GM06990 (cell line): ENCODE measurements around the gene LDLRAD2.

ENCODE experiments used
- DNase-seq: peaks from one replicate; pipeline ENCODE4 v3.0.0-alpha.2; 2011; ENCODE audit not compliant: insufficient read length; ENCODE audit errors: extremely low read depth
- H3K27me3 ChIP-seq: replicated peaks from 2 replicates; pipeline ENCODE4 v1.6.0; 2011; ENCODE audit warnings: low read length; ENCODE audit not compliant: control insufficient read depth, insufficient read depth
- H3K36me3 ChIP-seq: 2 replicates; pipeline ENCODE4 v1.5.1; 2011; ENCODE audit warnings: low read length; ENCODE audit not compliant: control insufficient read depth, insufficient read depth
- H3K4me3 ChIP-seq: replicated peaks from 2 replicates; pipeline ENCODE4 v1.5.1; 2011; ENCODE audit warnings: low read depth, mild to moderate bottlenecking, control low read depth, low read length
- TF ChIP-seq, protein P1 (sequence below): IDR thresholded peaks from 2 replicates; pipeline ENCODE4 v1.5.1; 2011; ENCODE audit warnings: low read length, control low read depth, mild to moderate bottlenecking, inconsistent platforms; ENCODE audit not compliant: insufficient read depth, poor library complexity, severe bottlenecking

Gene LDLRAD2

DNA sequence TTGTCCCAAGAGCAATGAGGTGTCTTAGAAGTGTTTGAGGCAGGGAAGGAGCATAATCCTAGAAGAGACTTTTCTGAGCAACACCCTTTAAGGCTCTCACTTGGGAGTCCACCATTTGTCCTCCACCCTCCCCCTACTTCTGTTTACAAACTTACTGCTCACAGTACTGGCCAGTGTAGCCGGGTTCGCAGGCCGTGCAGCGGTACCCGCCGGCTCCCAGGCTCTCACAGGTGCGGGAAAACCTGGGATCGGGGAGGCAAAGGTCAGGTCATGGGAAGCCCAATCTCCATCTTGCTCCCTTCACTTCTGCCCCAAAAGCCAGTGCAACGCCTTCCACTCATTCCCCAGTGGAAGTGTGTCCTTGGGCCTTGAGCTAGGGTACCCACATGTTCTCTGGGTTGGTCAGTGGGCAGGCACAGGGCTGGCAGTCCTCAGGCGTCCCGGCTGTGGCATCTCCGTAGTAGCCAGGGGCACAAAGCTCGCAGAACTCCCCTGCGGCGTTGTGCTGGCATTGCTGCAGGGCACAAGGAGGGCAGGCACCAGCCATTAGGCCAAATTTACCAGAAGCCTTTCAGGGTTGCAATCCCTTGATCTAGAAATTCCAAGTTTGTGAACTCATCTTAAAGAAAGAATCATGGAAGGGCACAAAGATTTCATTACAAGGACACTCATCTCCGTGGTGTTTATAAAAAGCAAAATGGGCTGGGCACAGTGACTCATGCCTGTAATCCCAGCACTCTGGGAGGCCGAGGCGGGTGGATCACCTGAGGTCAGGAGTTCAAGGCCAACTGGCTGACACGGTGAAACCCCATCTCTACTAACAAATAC, 49.8 kb downstream of the LDLRAD2 start:
- no peak for DNase-seq
- no peaks in the 10 kb centered on the region for H3K27me3 ChIP-seq
- H3K36me3 ChIP-seq = no peaks in the 10 kb centered on the region

DNA sequence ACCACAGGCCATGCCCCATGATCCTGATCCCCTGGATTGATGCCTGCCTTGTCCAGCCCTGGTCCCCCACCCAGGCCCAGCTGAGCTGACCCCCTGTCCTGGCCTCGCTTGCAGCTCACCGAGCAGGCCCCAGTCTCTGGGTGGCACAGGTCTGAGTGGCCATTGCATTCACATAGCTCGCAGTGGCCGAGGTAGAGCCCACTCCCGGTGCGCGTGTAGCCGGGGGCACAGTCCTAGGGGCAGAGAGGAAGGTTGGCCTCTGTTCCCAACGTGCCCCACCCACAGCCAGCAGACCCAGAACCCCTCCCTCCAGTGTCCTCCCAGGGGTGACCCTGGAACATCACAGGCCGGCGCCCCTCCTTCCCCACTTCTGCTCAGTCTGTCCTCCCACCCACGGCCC, 51.9 kb downstream of the LDLRAD2 start:
- H3K27me3 ChIP-seq = no peaks in the 10 kb centered on the region
- DNase-seq = no peak
- no peaks in the 10 kb centered on the region for H3K36me3 ChIP-seq
- no peak overlapping the region for H3K4me3 ChIP-seq
- TF ChIP-seq, protein P1, sequence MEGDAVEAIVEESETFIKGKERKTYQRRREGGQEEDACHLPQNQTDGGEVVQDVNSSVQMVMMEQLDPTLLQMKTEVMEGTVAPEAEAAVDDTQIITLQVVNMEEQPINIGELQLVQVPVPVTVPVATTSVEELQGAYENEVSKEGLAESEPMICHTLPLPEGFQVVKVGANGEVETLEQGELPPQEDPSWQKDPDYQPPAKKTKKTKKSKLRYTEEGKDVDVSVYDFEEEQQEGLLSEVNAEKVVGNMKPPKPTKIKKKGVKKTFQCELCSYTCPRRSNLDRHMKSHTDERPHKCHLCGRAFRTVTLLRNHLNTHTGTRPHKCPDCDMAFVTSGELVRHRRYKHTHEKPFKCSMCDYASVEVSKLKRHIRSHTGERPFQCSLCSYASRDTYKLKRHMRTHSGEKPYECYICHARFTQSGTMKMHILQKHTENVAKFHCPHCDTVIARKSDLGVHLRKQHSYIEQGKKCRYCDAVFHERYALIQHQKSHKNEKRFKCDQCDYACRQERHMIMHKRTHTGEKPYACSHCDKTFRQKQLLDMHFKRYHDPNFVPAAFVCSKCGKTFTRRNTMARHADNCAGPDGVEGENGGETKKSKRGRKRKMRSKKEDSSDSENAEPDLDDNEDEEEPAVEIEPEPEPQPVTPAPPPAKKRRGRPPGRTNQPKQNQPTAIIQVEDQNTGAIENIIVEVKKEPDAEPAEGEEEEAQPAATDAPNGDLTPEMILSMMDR = no peak

More for the DNA sequence above, 49.8 kb downstream of the LDLRAD2 start:
- no peak overlapping the region for H3K4me3 ChIP-seq
- TF ChIP-seq, protein P1 = no peak

DNA sequence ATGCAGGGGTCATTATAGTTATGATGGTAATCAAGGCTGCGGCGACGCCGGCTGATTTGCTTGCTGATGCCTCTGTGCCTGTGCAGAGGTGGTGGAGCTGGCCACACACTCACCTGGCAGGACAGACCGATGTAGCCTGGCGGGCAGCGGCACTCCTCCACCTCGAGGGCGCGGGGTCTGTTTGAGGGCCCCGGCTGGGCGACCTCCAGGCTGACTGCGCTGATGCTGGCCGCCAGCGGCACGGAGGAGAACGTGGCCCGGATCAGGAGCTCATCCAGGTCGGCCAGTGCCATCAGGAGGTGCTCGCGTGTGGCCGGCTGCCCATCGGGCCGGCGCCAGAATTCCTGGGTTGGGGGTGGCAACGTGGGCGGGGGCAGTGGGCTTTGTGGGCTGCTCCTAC, 52.7 kb downstream of the LDLRAD2 start:
- no peaks in the 10 kb centered on the region for H3K27me3 ChIP-seq
- no peak overlapping the region for H3K4me3 ChIP-seq
- DNase-seq = no peak
- TF ChIP-seq, protein P1 = no peak
- H3K36me3 ChIP-seq = no peaks in the 10 kb centered on the region

DNA sequence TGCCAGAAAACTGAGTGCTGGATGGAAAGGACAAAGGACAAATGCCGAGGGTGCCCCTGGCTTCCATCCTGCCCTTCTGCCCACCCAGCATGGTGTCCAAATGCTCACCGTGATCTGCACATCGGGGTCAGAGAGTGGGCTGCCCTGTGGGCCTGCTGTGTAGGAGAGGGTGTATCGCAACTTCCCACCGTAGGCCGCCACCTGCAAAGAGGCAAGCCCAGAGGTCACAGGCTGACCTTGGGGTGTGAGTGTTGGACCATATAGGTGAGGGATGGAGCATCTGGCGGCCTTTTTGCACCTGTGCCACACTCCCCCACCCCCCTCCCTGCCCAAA, 53.5 kb downstream of the LDLRAD2 start:
- H3K27me3 ChIP-seq = no peaks in the 10 kb centered on the region
- no peak for DNase-seq
- H3K4me3 ChIP-seq = no peak overlapping the region
- TF ChIP-seq, protein P1 = no peak
- H3K36me3 ChIP-seq = no peaks in the 10 kb centered on the region

DNA sequence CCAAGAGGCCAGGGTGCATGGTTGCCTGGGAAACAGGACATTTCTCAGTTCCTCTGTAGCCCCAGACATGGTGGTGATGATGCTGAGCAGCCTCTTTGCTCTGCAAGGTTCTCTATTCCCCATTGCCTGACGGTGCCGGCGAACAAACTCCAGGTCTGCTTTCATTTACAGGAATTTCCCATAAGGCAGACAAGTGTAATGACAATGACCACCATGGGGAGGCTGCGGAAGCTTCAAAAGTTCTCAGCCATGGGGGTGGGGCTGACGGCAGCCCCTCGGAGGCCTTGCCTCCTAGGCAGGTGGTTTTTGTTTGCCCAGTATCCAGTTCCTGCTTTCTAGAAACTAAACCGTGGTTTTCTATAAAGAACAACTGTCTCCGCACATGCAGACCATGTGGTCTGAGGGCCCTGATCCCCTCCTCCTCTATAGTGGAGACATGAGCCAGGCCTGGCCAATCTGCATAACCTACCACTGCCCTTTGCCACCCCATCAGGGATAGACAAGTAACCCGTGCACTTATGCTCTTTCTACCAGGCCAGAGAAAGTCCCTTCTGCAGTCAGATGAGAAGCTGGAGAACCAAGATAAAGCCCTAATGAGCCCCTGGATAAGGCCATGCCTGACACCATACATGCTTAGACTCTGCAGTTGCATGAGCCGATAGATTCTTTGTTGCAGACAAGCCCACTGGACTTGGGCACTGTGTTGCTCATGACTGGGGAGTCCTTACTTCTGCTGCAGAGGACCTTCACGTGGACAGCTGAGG, 54.1 kb downstream of the LDLRAD2 start:
- TF ChIP-seq, protein P1 = no peak
- no peaks in the 10 kb centered on the region for H3K36me3 ChIP-seq
- peak; percentile 82 for DNase-seq

More for the DNA sequence above, 54.1 kb downstream of the LDLRAD2 start:
- Histone ChIP-seq H3K4me3 (no peak overlapping the region), H3K27me3 (no peaks in the 10 kb centered on the region)
